ENCODE measurements around the gene DUSP12. TPM values are rescaled to one million over a fixed set of nuclear protein-coding genes. Genes with fewer than 3 reads are reported as not detected.

Gene DUSP12, protein sequence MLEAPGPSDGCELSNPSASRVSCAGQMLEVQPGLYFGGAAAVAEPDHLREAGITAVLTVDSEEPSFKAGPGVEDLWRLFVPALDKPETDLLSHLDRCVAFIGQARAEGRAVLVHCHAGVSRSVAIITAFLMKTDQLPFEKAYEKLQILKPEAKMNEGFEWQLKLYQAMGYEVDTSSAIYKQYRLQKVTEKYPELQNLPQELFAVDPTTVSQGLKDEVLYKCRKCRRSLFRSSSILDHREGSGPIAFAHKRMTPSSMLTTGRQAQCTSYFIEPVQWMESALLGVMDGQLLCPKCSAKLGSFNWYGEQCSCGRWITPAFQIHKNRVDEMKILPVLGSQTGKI
- total RNA-seq, result 23.0 and 26.3 TPM in 2 replicates

DNA sequence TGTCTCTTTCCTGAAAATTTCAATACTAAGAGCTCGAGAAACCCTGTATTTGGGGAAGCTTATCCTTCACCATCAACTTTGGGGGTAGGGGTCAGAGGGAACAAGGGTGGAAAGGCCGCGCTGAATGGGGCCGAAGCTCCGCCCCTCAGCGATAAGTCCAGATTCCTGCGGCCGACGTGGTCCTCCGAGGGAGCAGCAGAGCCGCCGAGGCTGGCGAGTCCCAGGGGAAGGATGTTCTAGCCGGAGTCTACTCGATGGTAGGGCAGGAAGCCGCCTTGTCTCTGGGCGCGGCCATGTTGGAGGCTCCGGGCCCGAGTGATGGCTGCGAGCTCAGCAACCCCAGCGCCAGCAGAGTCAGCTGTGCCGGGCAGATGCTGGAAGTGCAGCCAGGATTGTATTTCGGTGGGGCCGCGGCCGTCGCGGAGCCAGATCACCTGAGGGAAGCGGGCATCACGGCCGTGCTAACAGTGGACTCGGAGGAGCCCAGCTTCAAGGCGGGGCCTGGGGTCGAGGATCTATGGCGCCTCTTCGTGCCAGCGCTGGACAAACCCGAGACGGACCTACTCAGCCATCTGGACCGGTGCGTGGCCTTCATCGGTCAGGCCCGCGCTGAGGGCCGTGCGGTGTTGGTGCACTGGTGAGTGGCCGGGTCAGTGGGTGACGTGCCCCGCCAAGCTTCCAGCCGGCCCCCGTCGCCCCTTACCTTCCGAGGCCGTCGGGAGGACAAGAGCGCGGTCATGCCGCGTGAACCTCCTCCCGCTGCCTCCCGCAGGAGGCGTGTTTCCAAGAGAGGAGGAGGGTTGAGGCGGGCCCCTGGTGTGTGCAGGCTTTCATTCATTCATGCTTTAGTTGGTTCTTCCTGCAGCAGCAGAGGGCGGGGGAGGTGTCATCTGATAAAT is at the start of gene DUSP12:
TSS of gene DUSP12 (plus strand) at position 278 of the 899 bp plus-strand sequence. CDS start at position 294, 16 bp downstream.

DNA sequence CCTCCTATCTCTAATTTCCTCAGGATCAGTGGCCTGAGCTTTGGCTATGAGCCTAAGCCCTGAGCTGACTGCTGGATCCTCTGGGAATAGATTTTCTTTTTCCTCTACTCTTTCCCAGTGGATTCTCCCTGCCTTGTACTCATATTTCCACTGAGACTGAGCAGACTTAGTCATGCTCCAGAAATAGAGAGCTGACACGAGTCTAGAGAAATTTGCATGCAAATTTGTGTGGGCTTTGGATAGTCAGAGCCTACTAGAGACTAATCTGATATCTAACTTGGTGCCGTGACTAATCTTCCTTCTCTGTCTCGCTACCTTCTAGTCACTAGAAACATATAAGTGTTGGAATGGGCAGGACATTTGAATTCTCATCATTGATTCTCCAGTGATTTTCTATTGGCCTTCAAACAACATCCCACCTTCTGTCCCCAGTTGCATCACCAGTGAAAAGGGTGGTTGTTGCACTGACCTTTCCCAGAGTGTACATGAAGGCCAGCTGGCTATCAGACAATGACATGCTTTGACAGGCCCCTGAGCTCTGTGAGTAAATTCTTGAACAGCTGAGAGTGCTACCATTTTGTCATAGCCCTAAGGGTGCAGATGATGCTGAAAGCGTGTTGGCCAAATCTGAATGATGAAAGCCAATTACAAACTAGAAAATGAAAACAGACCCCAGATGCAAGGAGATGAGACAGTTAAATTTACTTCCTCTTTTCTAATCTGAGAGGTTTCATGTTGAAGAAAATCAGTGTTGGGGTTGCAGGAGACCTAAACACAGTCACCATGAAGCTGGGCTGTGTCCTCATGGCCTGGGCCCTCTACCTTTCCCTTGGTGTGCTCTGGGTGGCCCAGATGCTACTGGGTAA is 42.9 kb upstream of the DUSP12 start, which contains the start of gene FCRLA:
TSS of gene FCRLA (plus strand) at position 748 of the 866 bp plus-strand sequence. CDS start at position 784, 36 bp downstream.

DNA sequence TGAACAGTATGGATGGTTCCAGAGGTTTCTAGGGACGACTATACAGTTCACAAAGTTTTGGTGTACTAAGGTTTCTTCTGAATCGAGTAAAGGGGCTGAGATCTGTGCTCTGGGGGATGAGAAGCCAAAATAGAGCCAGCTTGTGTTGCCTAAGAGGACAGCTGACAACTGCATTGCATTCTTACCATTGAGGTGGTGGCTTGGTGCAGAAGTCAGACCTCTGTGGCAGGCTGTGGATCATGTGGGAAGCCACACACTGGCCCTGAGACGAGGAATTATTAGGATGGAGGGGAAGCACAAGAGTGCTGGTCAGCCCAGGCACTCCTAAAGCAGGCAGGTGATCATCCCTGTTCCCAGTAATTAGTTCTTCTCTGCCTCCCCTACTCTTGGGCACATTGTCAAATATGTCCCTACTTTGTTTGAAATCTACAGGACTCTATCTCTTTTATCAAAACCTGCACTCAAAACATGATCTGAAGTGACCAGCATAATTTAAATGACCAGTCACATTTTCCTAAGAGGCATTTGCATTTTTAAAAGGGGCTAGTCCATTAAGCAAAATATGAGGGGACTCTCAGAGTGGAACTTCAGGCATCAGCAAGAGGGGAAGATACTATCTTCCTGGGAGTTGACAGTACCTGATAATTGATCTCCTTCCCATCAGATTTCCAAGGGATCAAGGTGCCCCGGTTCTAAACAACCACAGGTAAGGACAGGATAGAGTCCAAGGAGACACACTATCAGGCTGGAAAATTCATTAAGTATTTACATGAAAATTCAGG is 28.4 kb upstream of the DUSP12 start, which contains the start of gene FCRLB:
TSS of gene FCRLB (plus strand) at position 589 of the 782 bp plus-strand sequence. CDS start 1,129 bp downstream, outside the sequence.

DNA sequence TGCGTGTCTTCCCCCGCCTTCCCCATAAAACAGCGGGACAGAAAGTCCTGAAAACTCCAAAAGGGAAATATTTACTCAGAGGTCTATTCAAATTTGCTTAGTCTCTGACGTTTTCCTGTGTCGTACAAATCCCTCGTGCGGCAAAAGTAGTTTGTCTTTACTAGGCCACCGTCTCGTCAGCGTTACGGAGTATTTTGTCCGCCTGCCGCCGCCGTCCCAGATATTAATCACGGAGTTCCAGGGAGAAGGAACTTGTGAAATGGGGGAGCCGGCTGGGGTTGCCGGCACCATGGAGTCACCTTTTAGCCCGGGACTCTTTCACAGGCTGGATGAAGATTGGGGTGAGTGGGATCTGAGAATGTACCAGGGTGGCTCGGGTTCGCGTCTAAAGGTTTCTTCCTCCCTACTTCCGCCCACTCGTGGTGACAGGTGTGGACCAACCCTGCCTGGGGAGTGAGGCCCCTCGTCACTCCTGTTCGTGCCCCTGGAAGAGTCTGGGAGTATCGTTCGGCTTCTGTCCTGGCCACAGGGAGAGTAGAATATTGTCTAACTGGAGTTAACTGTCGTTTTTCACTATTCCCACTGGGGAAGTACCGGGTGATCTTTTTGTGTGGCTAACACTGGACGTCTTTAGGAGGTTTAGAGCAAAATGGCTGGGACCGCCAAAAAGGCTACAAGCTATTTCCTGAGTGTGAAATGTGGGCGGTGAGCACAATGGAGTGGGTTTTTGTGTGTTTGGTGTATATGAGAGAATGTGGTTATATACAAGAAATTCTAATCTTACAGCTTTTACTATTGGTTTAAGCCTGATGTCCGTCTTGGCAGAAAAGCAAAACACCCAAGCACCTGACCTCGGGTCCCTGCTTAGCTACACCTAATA is 16.8 kb downstream of the DUSP12 start, which contains the start of gene ATF6:
TSS of gene ATF6 (plus strand) at position 219 of the 880 bp plus-strand sequence. CDS start at position 260, 41 bp downstream.

Small RNA genes lying within 50 kb of the gene (small RNA-seq; reads per million reads assigned to genes)
- gene RN7SL466P, result not detected

Other genes starting within 250 kb of the DUSP12 start
- gene FCGR2A, start 244.3 kb upstream of the DUSP12 start, total RNA-seq, result 2.2 and 3.8 TPM in 2 replicates
- gene HSPA6, start 225.2 kb upstream of the DUSP12 start, total RNA-seq, result 1.3 and 2.5 TPM in 2 replicates
- gene FCGR3A, start 200.0 kb upstream of the DUSP12 start, total RNA-seq, result not detected in 2 replicates
- gene FCGR3B, start 118.6 kb upstream of the DUSP12 start, total RNA-seq, result not detected in 2 replicates
- gene FCGR2B, start 86.6 kb upstream of the DUSP12 start, total RNA-seq, result not detected in 2 replicates
- gene FCRLA, start 42.6 kb upstream of the DUSP12 start, total RNA-seq, result 0.52 and 1.2 TPM in 2 replicates
- gene FCRLB, start 28.2 kb upstream of the DUSP12 start, total RNA-seq, result 1.3 and 2.1 TPM in 2 replicates
- gene ATF6, start 16.5 kb downstream of the DUSP12 start, total RNA-seq, result 32.0 and 37.9 TPM in 2 replicates